ENCODE data around the gene STMN3.
"Not testable (repeated sequence)": the region's sequence is repeated elsewhere in the genome, so short reads cannot be mapped to it uniquely, and the experiment has no call there.

STMN3 gene

GRCh38 chr20:63602321-63602720 is 50.9 kb downstream of the STMN3 start:
- no peak for TF ChIP-seq CTCF (conservative IDR thresholded peaks at IDR 0.05; ENCODE audit: low read depth, low read length)
- peaks cover 10% of the 10 kb centered on the region; the same call in 1 of the 2 replicates for H3K36me3 ChIP-seq (ENCODE audit: insufficient read depth)
- H3K4me1 ChIP-seq (ENCODE audit: low read depth, poor library complexity, severe bottlenecking), result no peaks in the 10 kb centered on the region

GRCh38 chr20:63601679-63602078 is 51.5 kb downstream of the STMN3 start:
- not testable (repeated sequence) for H3K27ac ChIP-seq; H4K20me1 ChIP-seq (ENCODE audit: insufficient read depth); H3K9ac ChIP-seq; H3K4me3 ChIP-seq (IDR thresholded peaks at IDR 0.05; ENCODE audit: insufficient read depth, low read depth, low read length); H3K79me2 ChIP-seq (ENCODE audit: insufficient read depth, low read depth); H3K4me2 ChIP-seq; H2AFZ ChIP-seq (ENCODE audit: low read depth); H3K4me1 ChIP-seq (ENCODE audit: low read depth, poor library complexity, severe bottlenecking); H3K27me3 ChIP-seq (ENCODE audit: insufficient read depth, low read depth); H3K36me3 ChIP-seq (ENCODE audit: insufficient read depth)

More at GRCh38 chr20:63602321-63602720, 50.9 kb downstream of the STMN3 start:
- Histone ChIP-seq H3K79me2 (ENCODE audit: insufficient read depth, low read depth) (no peaks in the 10 kb centered on the region), H3K9ac (no peak overlapping the region), H2AFZ (ENCODE audit: low read depth) (no peak overlapping the region), H4K20me1 (ENCODE audit: insufficient read depth) (no peaks in the 10 kb centered on the region), H3K27me3 (ENCODE audit: insufficient read depth, low read depth) (no peaks in the 10 kb centered on the region), H3K27ac (no peak overlapping the region), H3K4me2 (no peak overlapping the region), H3K4me3 (IDR thresholded peaks at IDR 0.05; ENCODE audit: insufficient read depth, low read depth, low read length) (no peak overlapping the region)

GRCh38 chr20:63599396-63600050 is 53.7 kb downstream of the STMN3 start:
- H3K4me3 ChIP-seq (IDR thresholded peaks at IDR 0.05; ENCODE audit: insufficient read depth, low read depth, low read length), result no peak overlapping the region
- H3K79me2 ChIP-seq (ENCODE audit: insufficient read depth, low read depth), result no peaks in the 10 kb centered on the region
- H3K4me1 ChIP-seq (ENCODE audit: low read depth, poor library complexity, severe bottlenecking), result no peaks in the 10 kb centered on the region
- peaks cover 10% of the 10 kb centered on the region; the same call in 1 of the 2 replicates for H3K36me3 ChIP-seq (ENCODE audit: insufficient read depth)
- no peak overlapping the region for H3K4me2 ChIP-seq
- H4K20me1 ChIP-seq (ENCODE audit: insufficient read depth), result no peaks in the 10 kb centered on the region
- H3K27ac ChIP-seq, result no peak overlapping the region
- no peaks in the 10 kb centered on the region for H3K27me3 ChIP-seq (ENCODE audit: insufficient read depth, low read depth)
- H3K9ac ChIP-seq, result no peak overlapping the region
- no peak for TF ChIP-seq CTCF (conservative IDR thresholded peaks at IDR 0.05; ENCODE audit: low read depth, low read length)
- H2AFZ ChIP-seq (ENCODE audit: low read depth), result no peak overlapping the region

- H3K36me3 ChIP-seq (ENCODE audit: insufficient read depth), result peaks cover 10% of the 10 kb centered on the region; the same call in 1 of the 2 replicates
- H3K27ac ChIP-seq, result no peak overlapping the region
- no peaks in the 10 kb centered on the region for H3K27me3 ChIP-seq (ENCODE audit: insufficient read depth, low read depth)
- H3K4me3 ChIP-seq (IDR thresholded peaks at IDR 0.05; ENCODE audit: insufficient read depth, low read depth, low read length), result no peak overlapping the region
- H3K9ac ChIP-seq, result no peak overlapping the region
- H3K4me1 ChIP-seq (ENCODE audit: low read depth, poor library complexity, severe bottlenecking), result no peaks in the 10 kb centered on the region
- H4K20me1 ChIP-seq (ENCODE audit: insufficient read depth), result no peaks in the 10 kb centered on the region
- TF ChIP-seq CTCF (conservative IDR thresholded peaks at IDR 0.05; ENCODE audit: low read depth, low read length), result no peak
- H3K79me2 ChIP-seq (ENCODE audit: insufficient read depth, low read depth), result no peaks in the 10 kb centered on the region
- no peak overlapping the region for H2AFZ ChIP-seq (ENCODE audit: low read depth)
- no peak overlapping the region for H3K4me2 ChIP-seq
These were observed 54.5 kb downstream of the STMN3 start for GRCh38 chr20:63598479-63599395.
